OCI-M1 (cell line): ENCODE results near the gene FOXQ1.
A peak's percentile ranks its signal among the peaks of the same experiment; 100 is the strongest.
"Not testable (repeated sequence)": the region's sequence is repeated elsewhere in the genome, so short reads cannot be mapped to it uniquely, and the experiment has no call there.

ENCODE experiments used
- DNase-seq: peaks from one replicate; lab custom pipeline; 2025; lab: John Stamatoyannopoulos, UW

Gene FOXQ1

GRCh38 chr6:1290805-1291204 lies 21.1 kb upstream of the FOXQ1 start:
- no peak for DNase-seq

GRCh38 chr6:1291381-1291780 lies 20.5 kb upstream of the FOXQ1 start:
- DNase-seq = no peak

- no peak for DNase-seq
These were observed 16.5 kb upstream of the FOXQ1 start for GRCh38 chr6:1295420-1295819.

- no peak for DNase-seq
These were observed 15.8 kb upstream of the FOXQ1 start for GRCh38 chr6:1296079-1296478.

- DNase-seq = no peak
These were observed 15.4 kb upstream of the FOXQ1 start for GRCh38 chr6:1296542-1296941.

- DNase-seq = no peak
These were observed 14.2 kb upstream of the FOXQ1 start for GRCh38 chr6:1297746-1298145.

- DNase-seq = no peak
These were observed 13.1 kb upstream of the FOXQ1 start for GRCh38 chr6:1298768-1299167.

- DNase-seq = no peak
These were observed 5.8 kb upstream of the FOXQ1 start for GRCh38 chr6:1306133-1306532.

DNA sequence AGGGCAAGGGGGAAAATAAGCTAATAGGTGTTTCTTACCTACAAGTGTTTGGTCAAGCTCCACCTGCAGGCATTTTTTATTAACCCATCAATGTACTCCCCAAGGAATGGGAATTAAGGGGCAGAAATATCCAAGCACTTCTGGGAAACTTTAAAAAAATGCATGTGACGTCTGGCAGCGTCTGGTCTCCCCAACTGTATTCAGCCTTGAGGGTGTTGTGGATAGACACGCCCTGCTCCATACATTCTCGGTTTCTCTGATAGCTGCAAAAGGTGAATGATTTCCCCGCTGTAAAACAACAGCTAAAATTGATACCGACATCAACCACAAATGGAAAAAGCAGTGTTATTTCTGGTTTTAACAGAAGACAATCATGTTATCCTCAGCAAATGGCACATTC lies 2.5 kb upstream of the FOXQ1 start:
- DNase-seq = no peak

DNA sequence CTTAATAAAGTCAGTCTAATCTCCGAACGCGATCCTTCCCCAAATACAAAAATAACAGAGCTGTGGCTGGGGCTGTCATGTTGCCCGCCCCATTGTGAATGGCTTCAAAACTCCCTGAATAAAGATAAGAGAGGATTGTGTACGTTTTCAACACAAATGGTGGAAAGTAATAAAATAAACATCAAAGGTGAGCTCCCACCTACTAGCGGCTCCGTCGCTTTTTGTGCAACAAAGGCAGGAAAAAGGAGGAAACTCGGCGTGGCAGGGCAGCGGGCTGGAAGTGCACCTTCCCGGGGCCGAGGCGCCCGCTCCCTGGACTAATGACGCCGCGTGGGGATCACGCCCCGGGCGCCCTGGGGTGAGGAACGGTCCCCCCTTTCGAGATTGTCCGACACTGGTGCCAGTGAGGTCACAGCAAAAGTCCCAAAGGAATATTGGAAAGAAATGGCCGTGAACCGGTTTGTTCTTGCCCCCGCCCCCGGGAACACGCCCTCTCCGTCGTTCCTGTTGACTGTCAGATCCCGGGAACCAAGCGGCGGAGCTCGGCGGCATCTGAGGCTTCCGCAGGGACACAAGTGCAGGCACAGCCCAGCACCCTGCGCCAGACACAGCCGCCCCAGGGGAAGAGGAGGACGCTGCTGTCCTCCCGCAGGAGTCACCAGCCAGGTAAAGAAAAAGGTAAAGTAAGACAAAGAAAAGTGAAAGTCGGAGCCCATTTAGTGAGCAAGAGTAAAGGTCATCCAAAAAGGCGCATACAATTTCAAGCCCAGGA lies 1.1 kb upstream of the FOXQ1 start:
- DNase-seq = no peak

GRCh38 chr6:1312203-1312472 lies 240 bp downstream of the FOXQ1 start:
- no peak for DNase-seq

GRCh38 chr6:1312473-1313367 lies 822 bp downstream of the FOXQ1 start:
- no peak for DNase-seq

DNA sequence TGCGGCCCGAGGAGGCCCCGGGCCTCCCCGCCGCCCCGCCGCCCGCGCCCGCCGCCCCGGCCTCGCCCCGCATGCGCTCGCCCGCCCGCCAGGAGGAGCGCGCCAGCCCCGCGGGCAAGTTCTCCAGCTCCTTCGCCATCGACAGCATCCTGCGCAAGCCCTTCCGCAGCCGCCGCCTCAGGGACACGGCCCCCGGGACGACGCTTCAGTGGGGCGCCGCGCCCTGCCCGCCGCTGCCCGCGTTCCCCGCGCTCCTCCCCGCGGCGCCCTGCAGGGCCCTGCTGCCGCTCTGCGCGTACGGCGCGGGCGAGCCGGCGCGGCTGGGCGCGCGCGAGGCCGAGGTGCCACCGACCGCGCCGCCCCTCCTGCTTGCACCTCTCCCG lies 1.5 kb downstream of the FOXQ1 start:
- no peak for DNase-seq

DNA sequence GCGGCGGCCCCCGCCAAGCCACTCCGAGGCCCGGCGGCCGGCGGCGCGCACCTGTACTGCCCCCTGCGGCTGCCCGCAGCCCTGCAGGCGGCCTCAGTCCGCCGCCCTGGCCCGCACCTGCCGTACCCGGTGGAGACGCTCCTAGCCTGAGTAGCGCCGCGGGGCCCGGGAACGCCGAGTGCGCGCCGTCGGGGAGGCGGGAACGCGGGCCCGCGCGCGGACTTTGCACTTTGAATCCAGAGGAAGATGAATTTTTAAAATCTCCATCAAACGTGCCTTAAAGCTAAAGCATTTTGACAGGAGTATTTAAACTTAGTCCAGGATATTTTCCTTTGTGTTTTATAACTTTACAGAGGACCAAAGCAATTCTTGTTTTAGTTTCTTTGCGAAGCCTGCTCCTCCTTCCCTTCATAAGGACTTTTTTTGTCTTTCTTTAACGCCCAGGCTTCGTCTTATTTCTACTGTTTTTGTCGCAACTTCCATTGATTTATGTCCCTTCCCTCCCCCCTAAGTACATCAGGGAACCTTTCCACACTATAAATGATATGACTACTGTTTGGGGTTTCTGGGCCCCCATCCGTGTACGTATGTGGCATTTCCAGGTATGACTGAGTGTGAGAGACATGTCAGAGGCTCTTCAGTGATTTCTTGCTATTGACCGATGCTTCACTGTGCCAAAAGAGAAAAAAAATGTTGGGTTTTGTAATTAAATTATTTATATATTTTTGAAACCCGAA lies 2.0 kb downstream of the FOXQ1 start:
- no peak for DNase-seq

DNA sequence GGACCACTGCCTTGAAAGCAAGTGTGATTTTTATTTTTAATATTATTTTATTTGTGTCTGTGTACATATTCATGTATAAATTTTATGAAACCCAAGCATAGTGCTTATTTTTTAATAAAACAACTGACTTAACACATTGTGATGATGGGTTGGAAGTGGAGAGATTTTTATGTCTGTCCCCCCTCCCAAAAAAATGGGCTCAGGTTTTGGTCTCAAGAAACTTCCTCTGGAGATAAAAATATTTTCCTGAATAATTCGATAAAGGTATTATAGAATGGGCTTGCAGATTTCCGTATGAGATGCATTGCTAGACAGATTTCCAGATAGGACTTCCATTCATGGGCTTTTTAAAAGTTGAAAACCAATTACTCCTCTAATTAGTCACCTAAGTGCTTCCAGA lies 2.7 kb downstream of the FOXQ1 start:
- DNase-seq = no peak

GRCh38 chr6:1315201-1315559 lies 3.3 kb downstream of the FOXQ1 start:
- no peak for DNase-seq

- no peak for DNase-seq
These were observed 3.9 kb downstream of the FOXQ1 start for GRCh38 chr6:1315560-1316386.

DNA sequence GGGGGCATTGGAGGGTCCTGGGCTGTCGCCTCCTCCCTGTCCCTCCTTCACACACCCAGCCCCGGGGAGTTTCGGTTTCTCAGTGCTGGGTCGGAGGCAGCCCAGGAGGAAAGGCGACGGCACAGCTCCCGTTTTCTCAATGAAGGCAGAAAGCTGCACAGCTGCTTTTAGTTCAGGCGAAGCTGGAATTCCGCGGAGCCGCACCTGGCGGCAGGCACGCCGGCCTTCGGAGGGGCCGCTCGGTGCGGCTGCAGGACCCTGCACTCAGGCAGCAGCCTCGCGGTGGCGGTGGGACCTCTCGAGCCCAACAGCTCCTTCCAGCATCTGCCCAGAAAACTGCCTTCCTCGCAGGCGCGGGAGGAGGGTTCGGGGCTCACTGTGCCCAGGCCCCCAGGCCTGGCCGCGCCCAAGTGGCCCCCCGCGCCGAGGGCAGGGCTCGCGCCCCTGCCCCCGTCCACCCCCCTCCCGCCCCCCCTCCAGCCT lies 4.6 kb downstream of the FOXQ1 start:
- DNase-seq = no peak

- no peak for DNase-seq
These were observed 5.5 kb downstream of the FOXQ1 start for GRCh38 chr6:1317302-1317815.

DNA sequence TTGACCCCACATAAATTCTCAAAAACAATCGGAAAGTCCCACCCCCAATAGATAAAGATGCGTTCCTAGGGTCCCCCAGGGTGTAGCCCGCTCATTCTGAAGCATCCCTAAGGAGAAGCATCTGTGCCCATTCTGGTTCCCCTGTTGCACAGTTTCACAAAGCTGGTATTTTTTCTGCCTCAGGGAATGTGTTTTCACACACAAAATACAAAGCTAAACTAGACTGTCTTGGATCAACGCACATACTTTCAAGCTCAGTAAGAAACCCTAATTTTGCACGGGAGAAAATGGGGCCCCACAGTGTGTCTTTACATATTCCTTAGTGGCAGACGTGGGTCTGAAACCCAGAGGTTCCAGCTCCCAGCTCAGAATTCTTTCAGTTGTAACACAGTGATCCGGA lies 6.1 kb downstream of the FOXQ1 start:
- no peak for DNase-seq

DNA sequence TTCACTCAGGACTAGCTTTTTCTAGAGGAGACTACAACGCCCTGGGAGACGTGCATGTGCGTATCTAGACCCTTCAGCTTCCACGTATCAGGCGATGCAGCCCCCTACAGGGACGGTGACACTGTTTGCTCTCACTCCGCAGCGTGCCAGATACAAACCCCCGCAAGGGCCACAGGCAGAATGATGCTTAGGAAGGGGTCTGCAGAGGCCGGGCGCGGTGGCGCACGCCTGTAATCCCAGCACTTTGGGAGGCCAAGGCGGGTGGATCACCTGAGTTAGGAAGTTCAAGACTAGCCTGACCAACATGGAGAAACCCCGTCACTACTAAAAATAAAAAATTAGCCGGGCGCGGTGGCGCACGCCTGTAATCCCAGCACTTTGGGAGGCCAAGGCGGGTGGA lies 6.7 kb downstream of the FOXQ1 start:
- not testable (repeated sequence) for DNase-seq

DNA sequence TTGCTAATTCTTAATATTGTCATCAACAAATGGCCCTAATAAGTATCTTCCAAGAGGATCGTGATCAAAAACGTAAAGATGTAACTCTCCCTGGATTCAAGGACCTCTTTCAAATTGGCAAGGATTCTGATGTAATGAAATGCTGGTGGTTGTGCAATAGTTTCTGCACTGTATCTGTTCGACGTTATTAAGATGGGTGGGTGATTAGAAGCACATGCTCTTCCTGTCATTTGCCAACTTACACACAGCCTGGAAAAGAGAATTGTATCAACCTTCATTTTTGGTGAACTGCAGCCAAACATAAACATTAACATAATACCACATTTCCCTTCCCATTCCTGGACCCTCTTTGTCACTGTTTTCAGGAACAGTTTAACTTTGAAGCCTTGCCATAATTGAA lies 9.8 kb downstream of the FOXQ1 start:
- peak; percentile 13 for DNase-seq
